Tibial artery (tissue), 4 donors: ENCODE results near the gene OR2F1.

Experiments
- DNase-seq, 2 donors: peaks; one replicate each; pipeline ENCODE4 v3.0.0-alpha.2; 2019
- H3K27ac ChIP-seq, 2 donors: fragments of 200-600 bp; sonication (generic) in 1 of 2; 1 replicate in 1 of 2; 2 replicates in 1 of 2; pipeline ENCODE4 v1.5.1; 2018 to 2019; ENCODE audit warnings: mild to moderate bottlenecking in 1 of 2
- H3K27me3 ChIP-seq, 2 donors: fragments of 200-600 bp; sonication (generic) in 1 of 2; one replicate each; pipeline versions ENCODE4 v1.5.1 to v1.6.0; 2016 to 2019
- H3K36me3 ChIP-seq, 3 donors: fragments of 200-600 bp; sonication (generic) in 2 of 3; one replicate each; pipeline ENCODE4 v1.5.1; 2016 to 2019; ENCODE audit warnings: mild to moderate bottlenecking in 2 of 3
- H3K4me1 ChIP-seq, 4 donors: fragments of 200-600 bp; sonication (generic) in 2 of 4; 1 replicate in 3 of 4; 2 replicates in 1 of 4; pipeline ENCODE4 v1.5.1; 2016 to 2019
- H3K4me3 ChIP-seq, 2 donors: fragments of 200-600 bp; sonication (generic) in 1 of 2; 1 replicate in 1 of 2; 2 replicates in 1 of 2; pipeline ENCODE4 v1.5.1; 2018 to 2019; ENCODE audit warnings: mild to moderate bottlenecking in 2 of 2
- H3K9me3 ChIP-seq, 3 donors: fragments of 200-600 bp; sonication (generic) in 1 of 3; one replicate each; pipeline ENCODE4 v1.5.1; 2016 to 2019
- CTCF ChIP-seq, 2 experiments: fragments of 200-600 bp in 1 of 2; fragments of 450-650 bp in 1 of 2; IDR thresholded peaks; one replicate each; pipeline ENCODE4 v1.5.1; 2017 to 2019; ENCODE audit warnings: antibody characterized with exemption in 2 of 2, mild to moderate bottlenecking in 1 of 2, moderate library complexity in 1 of 2
- intact Hi-C: fragments of 100-400 bp; cut with DNase I; formaldehyde crosslinking; loops from one replicate; pipeline ENCODE4 v1.15.0; 2023; ENCODE audit warnings: low total_unique reads

Gene OR2F1

GRCh38 chr7:143910473-143911248 lies 44.0 kb upstream of the OR2F1 start:
- peaks cover 0 to 16% (median 0%) of the 10 kb centered on the region in 4 donors for H3K4me1 ChIP-seq
- H3K27ac ChIP-seq: no peak overlapping the region
- TF ChIP-seq CTCF (IDR thresholded peaks at IDR 0.05): no peak
- H3K27me3 ChIP-seq: no peaks in the 10 kb centered on the region
- intact Hi-C loops: no loop called here
- no peaks in the 10 kb centered on the region for H3K9me3 ChIP-seq
- H3K36me3 ChIP-seq: no peaks in the 10 kb centered on the region
- no peak for DNase-seq
- H3K4me3 ChIP-seq: no peak overlapping the region

- Histone ChIP-seq H3K27ac (no peak overlapping the region), H3K4me3 (no peak overlapping the region), H3K9me3 (no peaks in the 10 kb centered on the region), H3K4me1 (peaks cover 0 to 6% (median 0%) of the 10 kb centered on the region in 4 donors), H3K36me3 (no peaks in the 10 kb centered on the region), H3K27me3 (no peaks in the 10 kb centered on the region)
- no peak for TF ChIP-seq CTCF (IDR thresholded peaks at IDR 0.05)
- intact Hi-C loops: no loop called here
- DNase-seq: no peak
These were observed 40.6 kb upstream of the OR2F1 start for GRCh38 chr7:143913945-143914615.

- no peak for TF ChIP-seq CTCF (IDR thresholded peaks at IDR 0.05)
- Histone ChIP-seq H3K4me1 (peaks cover 0 to 6% (median 0%) of the 10 kb centered on the region in 4 donors), H3K4me3 (no peak overlapping the region), H3K9me3 (no peaks in the 10 kb centered on the region), H3K27ac (no peak overlapping the region), H3K36me3 (no peaks in the 10 kb centered on the region), H3K27me3 (no peaks in the 10 kb centered on the region)
- DNase-seq: no peak
- intact Hi-C loops: no loop called here
These were observed 39.5 kb upstream of the OR2F1 start for GRCh38 chr7:143914938-143915652.

- no peak for TF ChIP-seq CTCF (IDR thresholded peaks at IDR 0.05)
- Histone ChIP-seq H3K27ac (no peak overlapping the region), H3K9me3 (no peaks in the 10 kb centered on the region), H3K27me3 (no peaks in the 10 kb centered on the region), H3K36me3 (no peaks in the 10 kb centered on the region), H3K4me3 (no peak overlapping the region), H3K4me1 (no peaks in the 10 kb centered on the region)
- no peak for DNase-seq
- intact Hi-C loops: no loop called here
These were observed 29.8 kb upstream of the OR2F1 start for GRCh38 chr7:143924851-143925250.

- Histone ChIP-seq H3K27ac (no peak overlapping the region), H3K4me1 (no peaks in the 10 kb centered on the region), H3K9me3 (no peaks in the 10 kb centered on the region), H3K36me3 (no peaks in the 10 kb centered on the region), H3K4me3 (no peak overlapping the region), H3K27me3 (no peaks in the 10 kb centered on the region)
- DNase-seq: no peak
- intact Hi-C loops: no loop called here
- TF ChIP-seq CTCF (IDR thresholded peaks at IDR 0.05): no peak
These were observed 25.3 kb upstream of the OR2F1 start for GRCh38 chr7:143929224-143929920.
